Measurements from ENCODE around the gene PFKL. TPM values are rescaled to one million over a fixed set of nuclear protein-coding genes. Genes with fewer than 3 reads are reported as not detected.

Gene PFKL
- total RNA-seq, 2 donors from 2014 or later: 99.4 to 235 TPM

GRCh38 chr21:44285138-44285992 lies 14.5 kb upstream of the PFKL start, which contains the start of gene AIRE:
Gene AIRE (plus strand): TSS chr21:44285876. CDS start chr21:44286007, 131 bp downstream.
- no peak within 1 kb of the TSS for H3K27ac ChIP-seq
- no peaks in the 10 kb centered on the region for H3K9me3 ChIP-seq
- intact Hi-C loops (cut with DNase I): no loop called here
- H3K27me3 ChIP-seq (replicated peaks; ENCODE audit: insufficient read depth): peaks cover 3% of the 10 kb centered on the region
- no peaks in the 10 kb centered on the region for H3K36me3 ChIP-seq
- H3K4me1 ChIP-seq (replicated peaks): no peaks in the 10 kb centered on the region
- H3K4me3 ChIP-seq: peak within 1 kb of the TSS in 1 of 2 donors; percentile 10
- WGBS: 30% methylated on average over 35 of the region's 56 CpGs
- TF ChIP-seq POLR2AphosphoS5 (IDR thresholded peaks at IDR 0.05) (no peak), CTCF (IDR thresholded peaks at IDR 0.05) (no peak), POLR2A (IDR thresholded peaks at IDR 0.05) (no peak)
- no peak for DNase-seq (ENCODE audit: low spot score)

GRCh38 chr21:44286086-44286715 lies 13.7 kb upstream of the PFKL start:
- Histone ChIP-seq H3K27me3 (replicated peaks; ENCODE audit: insufficient read depth) (peaks cover 3% of the 10 kb centered on the region), H3K36me3 (no peaks in the 10 kb centered on the region), H3K4me1 (replicated peaks) (no peaks in the 10 kb centered on the region), H3K4me3 (no peak overlapping the region), H3K9me3 (no peaks in the 10 kb centered on the region), H3K27ac (no peak overlapping the region)
- TF ChIP-seq POLR2A (IDR thresholded peaks at IDR 0.05) (no peak), CTCF (IDR thresholded peaks at IDR 0.05) (no peak), POLR2AphosphoS5 (IDR thresholded peaks at IDR 0.05) (no peak)
- WGBS: 62% methylated on average over 18 of the region's 21 CpGs
- intact Hi-C loops (cut with DNase I): no loop called here
- DNase-seq (ENCODE audit: low spot score): no peak

GRCh38 chr21:44286716-44287632 lies 12.9 kb upstream of the PFKL start:
- peaks cover 3% of the 10 kb centered on the region for H3K27me3 ChIP-seq (replicated peaks; ENCODE audit: insufficient read depth)
- DNase-seq (ENCODE audit: low spot score): no peak

More at GRCh38 chr21:44286716-44287632, 12.9 kb upstream of the PFKL start:
- no peaks in the 10 kb centered on the region for H3K36me3 ChIP-seq
- H3K27ac ChIP-seq: no peak overlapping the region
- WGBS: 74% methylated on average over 15 of the region's 31 CpGs
- intact Hi-C loops (cut with DNase I): no loop called here
- no peaks in the 10 kb centered on the region for H3K9me3 ChIP-seq
- H3K4me3 ChIP-seq: no peak overlapping the region
- no peaks in the 10 kb centered on the region for H3K4me1 ChIP-seq (replicated peaks)
- TF ChIP-seq POLR2AphosphoS5 (IDR thresholded peaks at IDR 0.05) (no peak), CTCF (IDR thresholded peaks at IDR 0.05) (no peak), POLR2A (IDR thresholded peaks at IDR 0.05) (no peak)
